HG03457 (cell line): ENCODE data around the gene TUBA1C.
"Not testable (repeated sequence)": the region's sequence is repeated elsewhere in the genome, so short reads cannot be mapped to it uniquely, and the experiment has no call there.

Experiments
- ATAC-seq: cut with Tn5 transposase; IDR thresholded peaks from one replicate; pipeline ENCODE4 v1.9.1; 2021; ENCODE audit warnings: moderate number of reproducible peaks; ENCODE audit not compliant: unreplicated experiment

TUBA1C gene

GRCh38 chr12:49305762-49306510 is 41.1 kb downstream of the TUBA1C start:
- ATAC-seq, result no peak

- ATAC-seq, result no peak
These were observed 44.5 kb downstream of the TUBA1C start for GRCh38 chr12:49309386-49309785.

- ATAC-seq, result not testable (repeated sequence)
These were observed 45.6 kb downstream of the TUBA1C start for GRCh38 chr12:49310451-49311000.

- ATAC-seq, result no peak
These were observed 49.9 kb downstream of the TUBA1C start for GRCh38 chr12:49314811-49315210.

- ATAC-seq, result not testable (repeated sequence)
These were observed 52.2 kb downstream of the TUBA1C start for GRCh38 chr12:49317118-49317517.

GRCh38 chr12:49320411-49321103 is 55.7 kb downstream of the TUBA1C start:
- ATAC-seq, result not testable (repeated sequence)

- no peak for ATAC-seq
These were observed 57.5 kb downstream of the TUBA1C start for GRCh38 chr12:49322367-49322707.

- peak; percentile 91 for ATAC-seq
These were observed 58.0 kb downstream of the TUBA1C start, which contains the start of gene TROAP for GRCh38 chr12:49322708-49323523. Gene TROAP, plus strand, starts transcription at chr12:49323255. Its CDS starts 354 bp downstream, at chr12:49323609.

GRCh38 chr12:49323524-49324097 is 58.7 kb downstream of the TUBA1C start:
- ATAC-seq, result no peak
